Breast epithelium (tissue), 4 donors: ENCODE data around the gene BTBD17. TPM values are rescaled to one million over a fixed set of nuclear protein-coding genes. Genes with fewer than 3 reads are reported as not detected.

Experiments used
- DNase-seq, 2 donors: peaks; one replicate each; pipeline ENCODE4 v3.0.0-alpha.2; 2019; ENCODE audit warnings: low spot score in 2 of 2
- H3K27ac ChIP-seq, 2 donors: fragments of 200-600 bp; sonication (generic) in 1 of 2; one replicate each; pipeline ENCODE4 v1.5.1; 2016 to 2019; ENCODE audit warnings: mild to moderate bottlenecking in 1 of 2
- H3K27me3 ChIP-seq, 2 donors: fragments of 200-600 bp; sonication (generic) in 1 of 2; one replicate each; pipeline versions ENCODE4 v1.5.1 to v1.6.0; 2017 to 2019; ENCODE audit warnings: control low read depth in 1 of 2, mild to moderate bottlenecking in 1 of 2
- H3K36me3 ChIP-seq: fragments of 200-600 bp; one replicate; pipeline ENCODE4 v1.5.1; 2019
- H3K4me1 ChIP-seq, 2 donors: fragments of 200-600 bp; sonication (generic); one replicate each; pipeline ENCODE4 v1.5.1; 2016 to 2019; ENCODE audit warnings: control low read depth in 1 of 2
- H3K4me3 ChIP-seq, 3 donors: fragments of 200-600 bp; sonication (generic); 1 replicate in 2 of 3; 2 replicates in 1 of 3; pipeline ENCODE4 v1.5.1; 2016 to 2019; ENCODE audit warnings: mild to moderate bottlenecking in 3 of 3, moderate library complexity in 2 of 3
- H3K9me3 ChIP-seq, 2 donors: fragments of 200-600 bp; sonication (generic) in 1 of 2; one replicate each; pipeline ENCODE4 v1.5.1; 2016 to 2019; ENCODE audit warnings: control low read depth in 1 of 2
- POLR2A ChIP-seq: fragments of 450-650 bp; IDR thresholded peaks from one replicate; pipeline ENCODE4 v1.6.1; 2016; ENCODE audit warnings: antibody characterized with exemption, mild to moderate bottlenecking, moderate library complexity
- POLR2AphosphoS5 ChIP-seq, 3 donors: sonication (generic); formaldehyde crosslinking; IDR thresholded peaks; one replicate each; pipeline ENCODE4 v1.6.1; 2017; ENCODE audit warnings: antibody characterized with exemption in 3 of 3
- intact Hi-C: fragments of 100-400 bp; cut with DNase I; formaldehyde crosslinking; loops from one replicate; pipeline ENCODE4 v1.15.1; 2023; ENCODE audit warnings: low total_unique reads
- total RNA-seq, 3 donors: library from RNA; depleted of rRNA; stranded (reverse); fragments of >200 nt; gene quantifications; one replicate each; pipeline ENCODE4 v1.1.0, GENCODE V29; 2016
- TF ChIP-seq, protein P1 (sequence below), 3 donors: fragments of 450-650 bp; IDR thresholded peaks; one replicate each; pipeline ENCODE4 v1.5.1; 2016 to 2017; ENCODE audit warnings: antibody characterized with exemption in 3 of 3, mild to moderate bottlenecking in 3 of 3, moderate library complexity in 3 of 3

BTBD17 gene
- total RNA-seq, 3 donors from 2014 or later: not detected

DNA sequence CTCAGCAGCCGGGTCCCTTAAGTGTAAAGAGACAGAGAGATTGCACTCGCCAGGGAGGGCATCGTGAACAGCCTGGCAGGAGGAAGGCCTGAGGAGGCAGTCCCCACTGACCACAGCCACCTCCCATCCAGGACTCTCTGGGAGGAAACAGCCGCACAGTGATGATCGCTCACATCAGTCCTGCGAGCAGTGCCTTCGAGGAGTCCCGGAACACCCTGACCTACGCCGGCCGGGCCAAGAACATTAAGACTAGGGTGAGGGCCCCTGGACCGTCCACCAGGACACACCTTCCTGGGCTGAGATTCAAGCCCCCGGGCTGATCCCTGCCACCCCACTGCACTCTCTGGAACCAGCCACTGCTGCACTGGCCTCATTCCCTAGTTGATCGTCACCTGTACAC lies 14.0 kb downstream of the BTBD17 start:
- no peaks in the 10 kb centered on the region for H3K9me3 ChIP-seq
- no peaks in the 10 kb centered on the region for H3K36me3 ChIP-seq
- H3K27me3 ChIP-seq: peaks cover 3 to 42% of the 10 kb centered on the region in 2 donors
- no peak overlapping the region for H3K4me3 ChIP-seq
- TF ChIP-seq POLR2AphosphoS5 (IDR thresholded peaks at IDR 0.05) (no peak), POLR2A (no peak)
- TF ChIP-seq, protein P1, sequence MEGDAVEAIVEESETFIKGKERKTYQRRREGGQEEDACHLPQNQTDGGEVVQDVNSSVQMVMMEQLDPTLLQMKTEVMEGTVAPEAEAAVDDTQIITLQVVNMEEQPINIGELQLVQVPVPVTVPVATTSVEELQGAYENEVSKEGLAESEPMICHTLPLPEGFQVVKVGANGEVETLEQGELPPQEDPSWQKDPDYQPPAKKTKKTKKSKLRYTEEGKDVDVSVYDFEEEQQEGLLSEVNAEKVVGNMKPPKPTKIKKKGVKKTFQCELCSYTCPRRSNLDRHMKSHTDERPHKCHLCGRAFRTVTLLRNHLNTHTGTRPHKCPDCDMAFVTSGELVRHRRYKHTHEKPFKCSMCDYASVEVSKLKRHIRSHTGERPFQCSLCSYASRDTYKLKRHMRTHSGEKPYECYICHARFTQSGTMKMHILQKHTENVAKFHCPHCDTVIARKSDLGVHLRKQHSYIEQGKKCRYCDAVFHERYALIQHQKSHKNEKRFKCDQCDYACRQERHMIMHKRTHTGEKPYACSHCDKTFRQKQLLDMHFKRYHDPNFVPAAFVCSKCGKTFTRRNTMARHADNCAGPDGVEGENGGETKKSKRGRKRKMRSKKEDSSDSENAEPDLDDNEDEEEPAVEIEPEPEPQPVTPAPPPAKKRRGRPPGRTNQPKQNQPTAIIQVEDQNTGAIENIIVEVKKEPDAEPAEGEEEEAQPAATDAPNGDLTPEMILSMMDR (IDR thresholded peaks at IDR 0.05): no peak
- no peak overlapping the region for H3K27ac ChIP-seq
- DNase-seq: no peak
- no peaks in the 10 kb centered on the region for H3K4me1 ChIP-seq
- intact Hi-C loops: no loop called here

DNA sequence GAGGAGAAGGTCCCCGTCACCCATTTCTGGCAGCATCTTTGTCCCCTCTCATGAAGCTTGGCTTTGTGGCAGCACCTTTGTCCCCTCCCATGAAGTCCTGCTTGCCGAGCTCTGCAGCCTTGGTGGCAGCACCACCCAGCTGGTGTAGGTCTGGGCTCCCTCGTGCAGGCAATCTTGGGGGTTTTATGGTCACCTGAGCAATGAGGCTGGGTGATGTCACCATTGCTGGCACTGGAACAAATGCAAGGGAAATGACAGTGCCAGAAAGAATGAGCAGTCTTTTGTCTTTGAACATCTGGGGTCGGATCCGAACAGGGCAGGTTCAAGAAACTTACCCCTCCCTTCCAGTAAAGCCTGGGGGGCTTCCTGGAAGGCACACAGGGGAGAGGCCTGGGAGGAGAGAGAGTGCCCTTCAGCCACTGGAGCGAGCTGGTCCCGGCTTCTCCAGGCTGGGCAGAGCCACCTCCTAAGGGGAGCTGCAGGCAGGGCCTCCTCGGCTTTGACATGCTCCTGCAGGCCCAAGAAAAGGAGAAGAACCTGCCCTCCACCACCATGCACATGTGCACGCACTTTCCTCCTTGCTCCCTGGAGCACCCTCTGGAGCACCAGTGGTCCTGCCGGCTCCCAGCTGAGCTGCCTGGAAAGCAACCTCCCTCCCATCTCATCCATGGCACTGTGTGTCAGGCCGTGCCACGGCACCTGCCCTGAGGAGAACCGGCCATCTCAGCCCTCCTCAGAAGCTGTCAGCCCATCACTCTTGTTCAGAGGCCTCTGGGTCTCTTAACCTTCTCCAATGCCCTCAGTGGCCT lies 16.0 kb downstream of the BTBD17 start:
- TF ChIP-seq, protein P1 (IDR thresholded peaks at IDR 0.05): no peak
- no peak for TF ChIP-seq POLR2AphosphoS5 (IDR thresholded peaks at IDR 0.05)
- no peak for TF ChIP-seq POLR2A
- no peaks in the 10 kb centered on the region for H3K4me1 ChIP-seq
- intact Hi-C loops: no loop called here
- H3K27ac ChIP-seq: no peak overlapping the region
- H3K36me3 ChIP-seq: no peaks in the 10 kb centered on the region
- H3K4me3 ChIP-seq: no peak overlapping the region
- no peak for DNase-seq
- H3K9me3 ChIP-seq: no peaks in the 10 kb centered on the region
- H3K27me3 ChIP-seq: peaks cover 0 to 25% of the 10 kb centered on the region in 2 donors

DNA sequence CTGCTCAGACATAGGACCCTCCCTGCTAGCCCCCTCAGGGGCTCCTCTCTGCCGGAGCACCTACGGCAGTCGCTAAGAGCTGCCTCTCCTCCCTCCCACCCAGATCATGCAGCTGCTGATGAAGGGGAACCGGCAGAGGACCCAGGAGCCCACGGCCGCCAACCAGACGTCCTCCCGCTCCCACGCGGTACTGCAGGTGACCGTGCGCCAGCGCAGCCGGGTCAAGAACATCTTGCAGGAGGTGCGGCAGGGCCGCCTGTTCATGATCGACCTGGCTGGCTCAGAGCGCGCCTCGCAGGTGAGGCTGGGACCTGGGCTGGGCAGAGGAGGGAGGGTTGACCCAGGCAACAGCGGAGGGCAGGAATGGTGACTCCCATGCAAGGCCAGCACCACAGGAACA lies 17.0 kb downstream of the BTBD17 start:
- H3K36me3 ChIP-seq: no peaks in the 10 kb centered on the region
- no peaks in the 10 kb centered on the region for H3K4me1 ChIP-seq
- H3K9me3 ChIP-seq: no peaks in the 10 kb centered on the region
- TF ChIP-seq POLR2AphosphoS5 (IDR thresholded peaks at IDR 0.05): no peak
- TF ChIP-seq, protein P1 (IDR thresholded peaks at IDR 0.05): no peak
- no peak for TF ChIP-seq POLR2A
- H3K4me3 ChIP-seq: no peak overlapping the region
- H3K27me3 ChIP-seq: peaks cover 0 to 23% of the 10 kb centered on the region in 2 donors
- H3K27ac ChIP-seq: no peak overlapping the region
- intact Hi-C loops: no loop called here
- no peak for DNase-seq

DNA sequence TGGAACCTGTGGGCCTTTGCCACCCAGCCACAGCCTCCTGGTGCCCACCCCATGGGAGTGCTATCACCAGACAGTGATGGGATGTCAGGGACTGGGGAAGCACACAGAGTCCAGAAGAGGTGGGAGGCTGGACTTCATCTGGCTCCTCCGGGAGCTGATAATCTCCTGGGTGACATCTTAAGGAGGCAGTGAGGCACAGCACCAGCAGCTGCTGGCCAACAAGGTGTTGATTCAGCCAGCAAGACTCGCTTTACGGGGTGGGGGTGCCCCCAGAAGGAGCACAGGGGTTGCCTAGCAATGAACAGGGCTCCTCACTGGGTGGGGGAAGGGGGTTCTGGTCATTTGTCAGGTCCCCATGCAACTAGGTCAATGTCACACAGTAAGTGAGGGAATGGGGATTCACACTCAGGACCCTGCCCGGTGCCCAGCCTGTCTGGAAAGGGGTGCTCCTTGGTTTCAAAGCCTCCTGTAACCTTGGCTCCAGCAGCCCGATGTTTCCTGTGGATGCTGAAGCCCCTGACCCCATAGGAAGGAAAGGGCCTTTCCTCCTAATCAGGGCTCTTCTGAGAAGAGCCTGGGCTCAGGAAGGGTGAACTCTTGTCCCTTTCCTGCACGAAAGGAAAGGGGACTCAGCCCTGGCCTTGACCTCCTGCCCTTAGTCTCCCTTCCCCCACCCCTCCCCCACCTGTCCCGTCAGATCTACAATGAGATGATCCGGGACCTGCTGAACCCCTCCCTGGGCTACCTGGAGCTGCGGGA lies 18.0 kb downstream of the BTBD17 start:
- Histone ChIP-seq H3K36me3 (no peaks in the 10 kb centered on the region), H3K9me3 (no peaks in the 10 kb centered on the region), H3K4me1 (no peaks in the 10 kb centered on the region), H3K27ac (no peak overlapping the region), H3K4me3 (no peak overlapping the region), H3K27me3 (peaks cover 0 to 28% of the 10 kb centered on the region in 2 donors)
- no peak for TF ChIP-seq POLR2AphosphoS5 (IDR thresholded peaks at IDR 0.05)
- no peak for TF ChIP-seq POLR2A
- TF ChIP-seq, protein P1 (IDR thresholded peaks at IDR 0.05): no peak
- intact Hi-C loops: no loop called here
- no peak for DNase-seq

DNA sequence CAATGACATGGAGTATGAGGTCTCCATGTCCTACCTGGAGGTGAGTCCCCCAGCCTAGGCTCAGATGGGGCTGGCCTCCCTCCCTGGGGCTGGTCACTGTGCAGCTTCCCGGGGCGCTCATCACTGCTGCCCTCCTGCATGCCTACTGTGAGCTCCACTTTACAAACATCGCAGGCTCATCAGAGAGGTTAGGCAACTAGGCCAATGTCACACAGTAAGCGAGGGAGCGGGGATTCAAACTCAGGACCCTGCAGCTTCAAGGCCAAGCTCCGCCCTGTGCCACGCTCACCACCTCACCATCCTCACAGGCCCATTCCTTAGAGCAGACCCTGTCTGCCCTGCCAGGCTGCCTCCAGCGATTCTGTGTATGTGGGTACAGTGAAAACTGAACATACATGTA lies 18.5 kb downstream of the BTBD17 start:
- intact Hi-C loops: no loop called here
- H3K36me3 ChIP-seq: no peaks in the 10 kb centered on the region

More for the DNA sequence above, 18.5 kb downstream of the BTBD17 start:
- TF ChIP-seq POLR2A: no peak
- TF ChIP-seq, protein P1 (IDR thresholded peaks at IDR 0.05): no peak
- no peak for TF ChIP-seq POLR2AphosphoS5 (IDR thresholded peaks at IDR 0.05)
- Histone ChIP-seq H3K27ac (no peak overlapping the region), H3K9me3 (no peaks in the 10 kb centered on the region), H3K4me1 (no peaks in the 10 kb centered on the region), H3K27me3 (peaks cover 0 to 28% of the 10 kb centered on the region in 2 donors), H3K4me3 (no peak overlapping the region)
- DNase-seq: no peak
